HEK293T (cell line): ENCODE measurements around the gene PRKACG.

Source experiments
- CTCF ChIA-PET: fragments of 350-600 bp; formaldehyde crosslinking; extraction: SDS; loops from one replicate; lab custom pipeline; 2021; ENCODE audit warnings: antibody characterized with exemption, inconsistent platforms; lab: Yijun Ruan, JAX
- POLR2A ChIA-PET: fragments of 350-600 bp; formaldehyde crosslinking; extraction: SDS; loops from one replicate; lab custom pipeline; 2020; ENCODE audit warnings: antibody characterized with exemption, inconsistent platforms; lab: Yijun Ruan, JAX
- DNase-seq: peaks from one replicate; pipeline ENCODE4 v3.0.0; 2012; ENCODE audit warnings: mixed read lengths; ENCODE audit errors: extremely low spot score
- ARNT ChIP-seq: fragments of 450-650 bp; IDR thresholded peaks from 2 replicates; pipeline ENCODE4 v1.6.1; 2017; ENCODE audit warnings: mild to moderate bottlenecking
- BHLHE40 ChIP-seq: fragments of 450-650 bp; IDR thresholded peaks from 2 replicates; pipeline ENCODE4 v1.6.1; 2016; ENCODE audit warnings: mild to moderate bottlenecking, moderate library complexity, borderline replicate concordance
- CTBP1 ChIP-seq: fragments of 450-650 bp; IDR thresholded peaks from 2 replicates; pipeline ENCODE4 v1.6.1; 2016; ENCODE audit warnings: borderline replicate concordance
- ELF4 ChIP-seq: fragments of 450-650 bp; IDR thresholded peaks from 2 replicates; pipeline ENCODE4 v1.6.1; 2017; ENCODE audit warnings: antibody characterized with exemption
- FOXA1 ChIP-seq: fragments of 450-650 bp; IDR thresholded peaks from 2 replicates; pipeline ENCODE4 v1.6.1; 2016; ENCODE audit warnings: mild to moderate bottlenecking
- FOXK2 ChIP-seq: fragments of 450-650 bp; IDR thresholded peaks from 2 replicates; pipeline ENCODE4 v1.6.1; 2016; ENCODE audit warnings: mild to moderate bottlenecking
- FOXM1 ChIP-seq: fragments of 450-650 bp; IDR thresholded peaks from 2 replicates; pipeline ENCODE4 v1.6.1; 2017; ENCODE audit warnings: mild to moderate bottlenecking, borderline replicate concordance
- HDGF ChIP-seq: fragments of 450-650 bp; IDR thresholded peaks from 2 replicates; pipeline ENCODE4 v1.6.1; 2017; ENCODE audit warnings: antibody characterized with exemption, borderline replicate concordance
- L3MBTL2 ChIP-seq: fragments of 450-650 bp; conservative IDR thresholded peaks from 2 replicates; pipeline ENCODE4 v1.6.1; 2016; ENCODE audit warnings: mild to moderate bottlenecking
- LEF1 ChIP-seq: fragments of 450-650 bp; IDR thresholded peaks from 2 replicates; pipeline ENCODE4 v1.6.1; 2017; ENCODE audit warnings: mild to moderate bottlenecking, borderline replicate concordance
- NFRKB ChIP-seq: fragments of 450-650 bp; IDR thresholded peaks from 2 replicates; pipeline ENCODE4 v1.6.1; 2016; ENCODE audit warnings: mild to moderate bottlenecking, moderate library complexity
- PKNOX1 ChIP-seq: fragments of 450-650 bp; IDR thresholded peaks from 2 replicates; pipeline ENCODE4 v1.6.1; 2016
- SP1 ChIP-seq: fragments of 450-650 bp; IDR thresholded peaks from 2 replicates; pipeline ENCODE4 v1.6.1; 2017
- SUZ12 ChIP-seq: fragments of 450-650 bp; IDR thresholded peaks from 2 replicates; pipeline ENCODE4 v1.6.1; 2016; ENCODE audit warnings: mild to moderate bottlenecking
- TARDBP ChIP-seq: fragments of 450-650 bp; IDR thresholded peaks from 2 replicates; pipeline ENCODE4 v1.6.1; 2016
- ZNF384 ChIP-seq: fragments of 450-650 bp; IDR thresholded peaks from 2 replicates; pipeline ENCODE4 v1.6.1; 2016

Gene PRKACG

DNA sequence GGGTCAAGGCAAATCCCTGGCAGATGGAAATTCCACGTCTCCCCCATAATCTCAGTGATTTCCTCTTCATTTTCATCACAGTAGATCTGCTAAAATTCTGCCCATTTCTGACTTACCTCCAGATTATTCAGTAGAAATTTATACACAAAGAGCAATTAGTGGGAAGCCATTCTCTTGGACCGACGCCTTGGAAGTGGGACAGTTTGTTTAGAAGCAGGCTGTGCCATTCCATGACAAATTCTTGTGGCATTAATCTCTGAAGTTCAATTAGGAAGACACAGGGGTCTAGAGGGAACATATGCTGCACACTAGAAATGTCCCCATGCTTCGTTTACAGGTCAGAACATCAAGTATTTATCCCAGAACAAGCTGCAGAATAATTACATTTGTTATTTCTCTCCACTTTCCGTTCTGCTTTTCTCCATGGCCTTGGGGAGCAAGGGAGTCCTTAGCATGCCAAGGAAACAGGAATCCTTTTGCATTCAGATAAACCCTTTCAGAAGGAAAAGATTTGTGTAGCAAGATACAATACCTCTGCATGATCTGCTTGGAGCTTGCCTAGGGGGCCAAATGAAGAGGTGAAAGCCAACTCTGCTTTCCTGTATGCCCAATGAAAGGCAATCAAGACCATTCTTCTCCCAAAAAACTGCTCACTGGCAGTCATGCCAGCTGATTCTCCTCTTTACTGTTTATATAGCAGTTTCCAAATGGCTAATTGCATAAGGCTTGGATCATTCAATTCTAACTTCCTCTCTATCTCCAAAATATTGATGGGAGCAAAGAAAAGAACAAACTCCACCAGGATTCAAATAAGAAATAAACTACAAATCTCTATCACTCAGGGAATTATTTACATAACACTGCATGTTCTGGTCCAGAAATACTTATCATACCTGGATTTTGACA lies 2.5 kb upstream of the PRKACG start:
- no peak for DNase-seq
- CTCF ChIA-PET = no interaction called here
- TF ChIP-seq LEF1 = no peak
- no peak for TF ChIP-seq ELF4
- TF ChIP-seq FOXM1 = no peak
- TF ChIP-seq ARNT = no peak
- no peak for TF ChIP-seq SUZ12
- no peak for TF ChIP-seq SP1
- no peak for TF ChIP-seq NFRKB
- TF ChIP-seq BHLHE40 = no peak
- TF ChIP-seq FOXK2 = no peak
- no peak for TF ChIP-seq CTBP1
- no peak for TF ChIP-seq FOXA1
- TF ChIP-seq PKNOX1 = no peak
- TF ChIP-seq ZNF384 = no peak
- no peak for TF ChIP-seq HDGF
- no peak for TF ChIP-seq TARDBP
- TF ChIP-seq L3MBTL2 = no peak
- POLR2A ChIA-PET = no interaction called here

GRCh38 chr9:69013382-69013727 lies 558 bp downstream of the PRKACG start:
- no peak for DNase-seq
- ChIA-PET POLR2A (no interaction called here), CTCF (no interaction called here)
- TF ChIP-seq PKNOX1 (no peak), ZNF384 (no peak), BHLHE40 (no peak), FOXM1 (no peak), TARDBP (no peak), ELF4 (no peak), NFRKB (no peak), CTBP1 (no peak)

GRCh38 chr9:69012696-69013381 lies 1.1 kb downstream of the PRKACG start:
- CTCF ChIA-PET = interaction anchor here (1.3 kb wide), 1 partner anchor 23 kb away, joined by 3 read pairs; the partner anchor contains the start of gene FXN
- no peak for DNase-seq
- TF ChIP-seq FOXA1 (no peak), PKNOX1 (no peak), FOXK2 (no peak), ZNF384 (no peak)
- POLR2A ChIA-PET = no interaction called here

- CTCF ChIA-PET = no interaction called here
- POLR2A ChIA-PET = interaction anchor here (0.7 kb wide), 1 partner anchor 230 kb away, joined by 3 read pairs; a partner anchor contains a TSS
- DNase-seq = no peak
- no peak for TF ChIP-seq FOXM1
- no peak for TF ChIP-seq PKNOX1
- TF ChIP-seq BHLHE40 = no peak
- no peak for TF ChIP-seq HDGF
- TF ChIP-seq SUZ12 = no peak
- no peak for TF ChIP-seq SP1
- TF ChIP-seq ARNT = no peak
- no peak for TF ChIP-seq FOXK2
- no peak for TF ChIP-seq ELF4
- TF ChIP-seq NFRKB = no peak
- TF ChIP-seq L3MBTL2 = no peak
- TF ChIP-seq FOXA1 = no peak
- TF ChIP-seq LEF1 = no peak
- no peak for TF ChIP-seq CTBP1
- no peak for TF ChIP-seq ZNF384
- no peak for TF ChIP-seq TARDBP
Observed at GRCh38 chr9:69009708-69010107, 4.2 kb downstream of the PRKACG start.

DNA sequence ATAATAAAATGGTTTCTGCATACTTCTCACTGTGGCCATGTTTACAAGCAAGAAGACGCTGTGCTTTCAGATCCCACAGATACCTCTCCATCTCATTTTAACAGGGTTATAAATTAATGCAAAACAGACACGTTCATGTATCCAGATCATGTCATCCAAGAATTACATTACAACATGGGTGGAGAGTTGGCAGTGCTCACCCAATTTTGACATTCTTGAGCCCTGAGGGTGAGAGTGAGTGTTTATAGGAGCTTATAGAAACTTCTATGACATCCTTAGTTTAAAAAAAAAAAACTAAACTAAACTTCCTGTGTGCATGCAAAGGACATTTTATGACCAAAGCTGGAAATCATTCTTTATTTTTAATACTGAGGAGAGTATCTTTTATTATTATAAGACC lies 9.1 kb downstream of the PRKACG start:
- no peak for DNase-seq
- TF ChIP-seq TARDBP (no peak), PKNOX1 (no peak), CTBP1 (no peak), BHLHE40 (no peak), HDGF (no peak), L3MBTL2 (no peak), SUZ12 (no peak), SP1 (no peak), LEF1 (no peak), ELF4 (no peak), FOXA1 (no peak), NFRKB (no peak), ZNF384 (no peak), FOXK2 (no peak), ARNT (no peak), FOXM1 (no peak)
- ChIA-PET CTCF (interaction anchor here (0.6 kb wide), 1 partner anchor 422 kb away, joined by 3 read pairs; no protein-coding TSS in a partner anchor), POLR2A (no interaction called here)
